ENCODE results near the gene CTDP1.
"Not testable (repeated sequence)": the region's sequence is repeated elsewhere in the genome, so short reads cannot be mapped to it uniquely, and the experiment has no call there.

The CTDP1 gene

DNA sequence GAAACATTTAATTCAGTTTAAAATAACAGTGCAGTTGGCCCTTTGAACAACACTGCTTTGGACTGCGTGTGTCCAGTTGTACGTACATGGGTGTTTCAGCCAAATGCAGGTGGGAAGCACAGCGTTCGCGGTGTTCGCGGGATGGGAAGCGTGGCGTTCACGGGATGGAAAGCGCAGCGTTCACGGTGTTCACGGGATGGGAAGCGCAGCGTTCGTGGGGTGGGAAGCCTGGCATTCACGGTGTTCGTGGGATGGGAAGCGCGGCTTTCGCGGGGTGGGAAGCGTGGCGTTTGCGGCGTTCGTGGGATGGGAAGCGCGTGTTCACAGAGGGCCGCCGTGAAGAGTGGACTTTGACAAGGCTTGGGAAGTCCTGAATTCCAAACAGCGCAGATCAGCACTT is 47.6 kb downstream of the CTDP1 start:
- no peak for DNase-seq

DNA sequence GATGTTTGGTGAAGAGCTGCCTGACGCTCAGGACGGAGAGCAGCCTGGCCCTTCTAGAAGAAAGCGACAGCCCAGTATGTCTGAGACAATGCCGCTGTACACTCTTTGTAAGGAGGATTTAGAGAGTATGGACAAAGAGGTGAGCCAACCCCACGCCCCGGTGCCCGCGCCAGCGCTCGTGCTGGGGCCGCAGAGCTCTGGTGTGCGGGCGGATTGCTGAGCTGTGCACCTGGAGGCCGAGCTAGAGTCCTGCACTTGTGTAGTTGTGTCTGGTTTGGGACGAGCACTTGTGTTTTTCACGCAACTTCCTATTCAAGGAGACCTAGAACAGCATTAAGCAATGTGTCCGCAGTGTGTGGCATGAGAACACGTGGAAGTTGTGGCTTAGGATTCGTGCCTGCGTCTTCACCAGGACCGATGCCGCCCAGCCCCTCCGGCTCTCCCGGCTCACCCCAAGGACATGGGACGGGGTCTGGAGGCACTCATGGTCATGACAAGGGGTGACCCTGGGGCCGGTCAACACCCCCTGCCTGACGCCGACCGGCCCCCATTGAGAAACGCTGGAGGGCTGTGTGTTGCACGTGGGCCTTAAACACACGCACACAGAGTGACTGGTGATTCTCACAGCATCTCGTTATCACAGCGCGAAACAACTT is 49.5 kb downstream of the CTDP1 start:
- no peak for DNase-seq

DNA sequence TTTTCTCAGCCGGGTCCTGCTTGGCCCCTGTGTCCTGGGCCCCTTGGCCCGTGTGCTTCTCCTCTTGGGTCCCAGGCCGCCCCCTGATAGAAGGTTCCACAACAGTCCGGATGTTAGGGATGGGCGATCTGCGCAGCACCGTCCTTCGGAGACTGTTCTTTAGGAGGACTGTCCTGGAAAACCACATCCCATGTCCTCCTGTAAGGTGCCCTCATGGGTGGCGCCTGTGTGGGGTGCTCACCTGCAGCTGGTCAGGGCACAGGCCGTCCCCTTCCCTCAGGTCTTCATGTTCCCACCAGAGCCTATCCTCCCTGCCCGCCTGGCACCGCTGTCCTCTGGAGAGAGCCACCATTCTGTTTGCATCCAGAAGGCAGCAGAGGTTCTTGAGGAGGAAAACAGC is 50.0 kb downstream of the CTDP1 start:
- no peak for DNase-seq

DNA sequence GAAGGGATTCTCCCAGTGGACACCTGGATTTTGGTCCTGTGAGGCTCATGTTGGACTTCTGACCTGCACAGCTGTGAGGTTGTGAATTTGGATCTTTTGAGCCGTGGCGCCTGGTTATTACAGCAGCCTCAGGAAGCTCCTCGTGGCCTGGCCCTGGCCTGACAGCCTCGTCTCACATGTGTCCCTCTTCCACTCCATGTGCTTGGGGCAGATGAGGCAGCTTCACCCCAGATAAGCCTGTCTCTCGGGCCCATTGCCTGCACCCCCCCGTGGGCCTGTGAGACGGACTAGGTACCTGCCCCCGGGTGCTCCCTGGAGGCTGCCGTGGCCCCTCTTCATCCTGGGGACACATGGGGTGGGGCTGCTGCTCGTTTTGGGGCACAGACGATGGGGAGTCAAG is 51.2 kb downstream of the CTDP1 start:
- no peak for DNase-seq

DNA sequence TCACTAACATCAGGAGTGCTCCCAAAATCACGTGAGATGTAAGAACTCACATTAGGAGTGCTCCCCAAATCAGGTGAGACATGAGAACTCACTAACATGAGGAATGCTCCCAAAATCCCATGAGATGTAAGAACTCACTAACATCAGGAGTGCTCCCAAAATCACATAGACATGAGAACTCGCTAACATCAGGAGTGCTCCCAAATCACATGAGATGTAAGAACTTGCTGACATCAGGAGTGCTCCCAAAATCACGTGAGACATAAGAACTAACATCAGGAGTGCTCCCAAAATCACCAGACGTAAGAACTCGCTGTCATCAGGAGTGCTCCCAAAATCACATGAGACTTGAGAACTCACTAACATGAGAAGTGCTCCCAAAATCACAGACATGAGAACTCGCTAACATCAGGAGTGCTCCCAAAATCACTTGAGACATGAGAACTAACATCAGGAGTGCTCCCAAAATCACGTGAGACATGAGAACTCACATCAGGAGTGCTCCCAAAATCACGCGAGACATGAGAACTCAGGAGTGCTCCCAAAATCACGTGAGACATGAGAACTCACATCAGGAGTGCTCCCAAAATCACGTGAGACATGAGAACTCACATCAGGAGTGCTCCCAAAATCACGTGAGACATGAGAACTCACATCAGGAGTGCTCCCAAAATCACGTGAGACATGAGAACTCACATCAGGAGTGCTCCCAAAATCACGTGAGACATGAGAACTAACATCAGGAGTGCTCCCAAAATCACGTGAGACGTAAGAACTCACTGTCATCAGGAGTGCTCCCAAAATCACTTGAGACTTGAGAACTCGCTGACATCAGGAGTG is 52.5 kb downstream of the CTDP1 start:
- DNase-seq = not testable (repeated sequence)

GRCh38 chr18:79732721-79733025 is 53.1 kb downstream of the CTDP1 start:
- no peak for DNase-seq

- DNase-seq = no peak
Measured at GRCh38 chr18:79733135-79733701, 53.6 kb downstream of the CTDP1 start.

DNA sequence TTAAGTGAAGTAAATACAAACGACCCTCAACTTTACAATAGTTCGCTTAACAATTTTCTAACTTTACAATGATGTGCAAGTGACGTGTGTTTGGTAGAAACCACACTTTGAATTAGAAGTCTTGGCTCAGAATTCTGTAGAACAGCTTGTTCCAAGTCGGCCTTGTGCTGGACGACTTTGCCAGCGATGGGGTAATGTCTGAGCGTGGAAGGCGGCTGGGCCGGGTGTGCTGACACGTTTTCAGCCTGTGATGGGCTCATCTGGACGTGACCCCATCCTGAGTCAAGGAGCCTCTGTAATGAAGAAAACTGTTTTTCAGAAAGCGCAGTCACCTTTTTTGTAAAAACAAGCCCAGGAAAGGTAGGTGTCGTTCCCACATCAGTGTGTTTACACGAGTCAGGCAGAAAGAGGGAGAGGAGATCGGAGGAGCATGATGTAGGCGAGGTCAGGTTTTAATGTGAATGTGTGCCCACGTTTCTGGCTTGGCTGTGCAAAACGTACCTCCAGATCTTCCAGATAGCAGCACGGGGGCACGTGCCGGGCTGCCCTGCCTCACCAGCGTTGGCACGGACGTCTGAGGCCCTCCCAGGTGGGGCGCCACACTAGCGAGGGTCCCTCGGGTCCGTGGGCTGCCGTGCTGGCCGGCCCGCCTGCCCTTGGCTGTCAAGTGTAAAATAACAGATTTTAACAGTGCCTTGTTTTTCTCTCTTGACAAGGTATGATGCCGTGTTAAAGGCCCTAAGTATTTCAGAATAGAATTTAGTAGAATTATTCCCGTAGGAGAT is 54.6 kb downstream of the CTDP1 start:
- no peak for DNase-seq

DNA sequence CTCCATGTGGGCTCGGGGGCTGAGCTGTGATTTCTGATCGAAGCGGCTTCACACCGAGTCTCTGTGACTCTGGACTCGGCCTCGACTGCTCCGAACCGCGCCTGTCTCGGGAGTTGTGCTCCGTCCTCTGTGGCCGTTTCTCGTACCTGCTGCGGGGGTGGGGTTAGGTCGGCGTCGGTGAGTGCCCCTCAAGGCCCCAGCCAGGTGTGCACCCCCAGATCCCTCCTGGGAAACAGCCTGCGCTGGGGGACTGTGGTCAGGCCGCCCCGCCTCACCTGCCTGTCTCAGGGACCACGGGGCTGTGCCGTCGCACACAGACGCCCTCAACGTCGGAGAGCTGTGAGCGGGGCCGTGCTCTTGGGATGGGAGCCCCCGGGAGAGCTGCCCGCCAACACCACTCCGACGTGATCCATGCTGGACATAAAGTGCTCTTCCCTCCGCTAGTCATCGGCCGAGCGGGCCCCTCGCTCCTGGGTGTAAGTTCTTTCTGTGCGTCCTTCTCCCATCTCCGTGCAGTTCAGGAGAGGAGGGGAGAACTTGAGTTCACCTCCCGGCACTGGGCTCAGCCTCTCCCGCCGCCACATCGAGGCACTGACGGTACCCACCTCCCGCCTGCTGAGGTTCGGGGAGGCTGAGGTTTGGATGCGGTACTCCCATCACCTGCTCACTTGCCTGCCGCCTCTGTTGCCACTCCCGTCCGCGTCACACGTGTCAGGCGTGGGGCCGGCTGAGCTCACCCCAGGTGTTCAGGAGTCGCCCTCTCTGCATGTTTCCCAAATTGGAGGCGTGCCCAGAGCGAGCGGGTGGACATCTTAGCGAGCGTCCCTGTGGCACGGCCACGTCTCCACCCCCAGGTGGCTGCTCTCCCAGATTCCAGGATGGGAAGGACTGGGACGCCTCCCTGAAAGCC is 55.7 kb downstream of the CTDP1 start:
- DNase-seq = no peak

DNA sequence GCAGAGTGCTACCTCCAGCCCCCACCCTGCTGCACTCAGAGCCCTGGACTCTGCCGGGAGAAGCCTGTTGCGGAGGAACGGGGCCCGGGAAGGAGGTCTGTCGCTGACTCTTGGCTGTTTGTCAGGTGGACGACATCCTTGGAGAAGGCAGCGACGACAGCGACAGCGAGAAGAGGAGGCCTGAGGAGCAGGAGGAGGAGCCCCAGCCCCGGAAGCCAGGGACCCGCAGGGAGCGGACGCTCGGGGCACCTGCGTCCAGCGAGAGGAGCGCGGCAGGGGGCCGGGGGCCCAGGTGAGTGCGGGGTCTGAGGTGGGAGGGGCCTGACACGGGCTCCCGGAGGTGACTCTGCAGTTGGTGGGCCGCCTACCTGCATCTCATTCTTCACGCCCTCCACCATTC is 56.6 kb downstream of the CTDP1 start:
- no peak for DNase-seq

GRCh38 chr18:79736846-79737245 is 57.2 kb downstream of the CTDP1 start:
- DNase-seq = no peak

GRCh38 chr18:79737426-79737825 is 57.8 kb downstream of the CTDP1 start:
- no peak for DNase-seq

DNA sequence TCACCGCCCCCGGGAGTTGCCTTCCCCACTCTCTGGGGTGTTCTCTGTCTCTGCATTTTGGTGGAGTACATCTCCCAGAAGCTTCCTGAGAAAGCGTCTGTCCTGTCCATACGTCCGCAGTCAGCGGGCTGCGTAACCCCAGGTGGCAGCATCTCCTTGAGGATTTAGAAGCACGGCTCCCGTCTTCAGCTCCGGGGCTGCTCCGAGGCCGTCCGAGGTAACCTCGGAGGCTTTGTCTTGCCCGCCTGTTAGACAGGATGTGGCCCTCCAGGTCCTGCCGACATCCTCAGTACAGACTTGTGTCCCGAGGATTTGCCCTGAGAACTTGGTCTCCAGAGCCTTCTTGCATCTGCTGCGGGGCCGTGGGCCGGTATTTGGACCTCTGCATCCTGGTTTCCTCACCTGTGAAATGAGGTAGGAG is 58.4 kb downstream of the CTDP1 start:
- DNase-seq = no peak

DNA sequence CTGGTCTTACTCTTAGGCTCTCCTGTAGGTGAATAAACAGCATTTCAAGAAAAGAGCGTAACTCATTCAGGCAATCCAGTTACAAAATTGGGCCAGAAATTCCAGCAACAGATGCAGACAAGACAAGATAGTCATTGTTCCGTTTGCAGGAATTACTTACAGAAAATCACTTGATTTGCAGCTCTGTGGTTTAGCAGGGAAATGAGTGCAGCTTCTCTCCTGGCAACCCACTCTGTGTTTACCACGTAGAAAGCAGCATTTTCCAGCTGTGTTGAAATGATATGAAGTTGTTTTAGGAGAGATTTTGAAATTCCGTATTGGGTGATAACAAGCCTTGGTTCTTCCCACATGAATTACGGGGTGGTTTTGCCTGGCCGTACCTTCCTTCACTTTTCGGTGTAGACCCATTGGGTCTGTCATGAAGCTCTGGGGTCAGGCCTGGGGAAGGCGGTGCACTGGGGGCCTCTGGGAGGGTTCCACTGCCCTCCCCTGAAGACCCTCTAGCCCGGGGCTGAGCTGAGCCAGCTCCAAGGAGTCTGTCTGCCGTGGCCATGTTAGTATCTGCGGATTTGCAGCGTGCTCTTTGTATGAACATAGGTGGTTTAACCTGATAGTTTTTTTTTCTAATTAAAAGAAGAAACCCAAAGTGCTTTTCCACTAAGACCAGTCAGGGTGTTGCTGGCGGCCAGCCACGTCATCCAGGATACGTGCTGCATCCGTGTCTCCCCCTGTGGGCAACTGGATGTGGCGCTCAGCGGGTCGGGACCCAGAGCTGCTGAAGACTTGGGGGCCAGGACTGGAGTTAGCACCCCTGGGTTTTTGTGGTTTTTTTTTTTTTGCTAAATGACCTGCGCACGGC is 59.2 kb downstream of the CTDP1 start:
- DNase-seq = no peak

DNA sequence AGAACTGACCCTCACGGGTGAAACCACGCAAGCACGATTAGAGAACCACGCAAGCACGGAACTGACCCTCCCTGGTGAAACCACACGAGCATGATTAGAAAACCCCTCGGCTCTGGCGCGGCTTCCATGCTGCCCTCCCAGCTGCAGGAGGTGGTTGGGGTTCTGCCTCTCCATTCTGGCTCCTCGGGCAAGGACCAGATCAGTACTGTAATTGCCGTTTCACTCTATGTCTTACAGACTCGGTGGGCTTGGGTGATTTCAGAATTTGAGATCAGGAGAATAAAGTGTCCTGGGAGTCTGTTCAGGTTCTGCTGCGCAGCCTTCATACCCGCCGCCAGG is 59.8 kb downstream of the CTDP1 start:
- no peak for DNase-seq

DNA sequence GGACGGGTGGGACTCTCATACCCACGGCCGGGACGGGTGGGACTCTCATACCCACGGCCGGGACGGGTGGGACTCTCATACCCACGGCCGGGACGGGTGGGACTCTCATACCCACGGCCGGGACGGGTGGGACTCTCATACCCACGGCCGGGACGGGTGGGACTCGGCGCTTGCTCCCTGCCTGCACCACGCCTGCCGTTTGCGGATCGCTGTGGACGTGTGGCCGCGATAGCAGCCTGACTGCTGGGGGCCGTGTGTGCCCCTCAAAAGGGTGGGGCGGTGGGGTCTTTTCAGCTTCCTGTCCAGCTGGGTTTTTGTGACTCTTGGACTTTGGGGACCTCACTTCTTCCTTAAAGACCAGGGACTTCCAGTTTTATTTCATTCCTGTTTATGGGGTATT is 60.4 kb downstream of the CTDP1 start:
- DNase-seq = not testable (repeated sequence)

DNA sequence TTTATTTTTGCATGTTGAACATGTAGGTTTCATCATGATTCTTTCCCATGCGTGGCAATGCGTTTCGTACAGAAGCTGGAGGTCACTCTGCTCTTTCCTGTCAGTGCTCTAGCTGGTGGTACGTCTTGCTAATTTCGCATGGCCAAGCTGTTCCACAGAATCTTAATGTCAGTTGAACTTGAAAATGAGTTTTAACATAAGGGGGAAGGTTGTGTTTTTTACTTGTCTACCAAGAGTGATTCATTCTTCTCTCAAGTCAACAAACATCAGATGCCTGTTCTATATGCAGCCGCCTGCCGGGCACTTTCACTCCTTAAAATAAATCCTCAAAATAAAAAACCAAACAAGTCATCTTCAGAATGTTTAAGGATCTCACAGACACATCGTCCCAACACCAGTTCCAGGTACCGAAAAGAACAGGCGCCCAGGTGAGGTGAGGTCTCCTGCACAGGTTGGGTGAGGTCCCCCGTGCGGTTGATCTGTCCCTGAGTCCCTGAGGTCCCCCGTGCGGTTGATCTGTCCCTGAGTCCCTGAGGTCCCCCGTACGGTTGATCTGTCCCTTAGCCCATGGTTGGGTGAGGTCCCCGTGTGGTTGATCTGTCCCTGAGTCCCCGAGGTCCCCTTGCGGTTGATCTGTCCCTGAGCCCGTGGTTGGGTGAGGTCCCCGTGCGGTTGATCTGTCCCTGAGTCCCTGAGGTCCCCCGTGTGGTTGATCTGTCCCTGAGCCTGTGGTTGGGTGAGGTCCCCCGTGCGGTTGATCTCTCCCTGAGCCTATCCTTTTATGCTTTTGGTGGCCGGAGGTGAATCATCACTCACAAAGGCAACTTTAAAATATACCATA is 61.1 kb downstream of the CTDP1 start:
- DNase-seq = no peak

DNA sequence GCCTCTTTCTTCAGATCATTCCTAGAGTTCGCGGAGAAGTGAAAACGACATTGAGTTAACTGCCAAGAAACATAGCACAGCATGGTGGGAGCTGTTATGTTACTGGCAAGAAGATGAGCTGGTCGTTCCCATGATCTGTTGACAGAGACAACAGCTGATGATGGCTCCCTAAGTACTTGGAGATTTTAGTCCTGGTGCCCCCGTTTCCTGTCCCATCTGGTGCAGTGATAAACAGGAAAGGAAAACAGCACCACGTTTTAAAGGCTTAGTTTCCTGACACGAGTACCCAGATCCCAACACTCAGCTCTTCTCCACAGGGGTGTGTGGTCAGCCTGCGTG is 61.7 kb downstream of the CTDP1 start:
- no peak for DNase-seq

DNA sequence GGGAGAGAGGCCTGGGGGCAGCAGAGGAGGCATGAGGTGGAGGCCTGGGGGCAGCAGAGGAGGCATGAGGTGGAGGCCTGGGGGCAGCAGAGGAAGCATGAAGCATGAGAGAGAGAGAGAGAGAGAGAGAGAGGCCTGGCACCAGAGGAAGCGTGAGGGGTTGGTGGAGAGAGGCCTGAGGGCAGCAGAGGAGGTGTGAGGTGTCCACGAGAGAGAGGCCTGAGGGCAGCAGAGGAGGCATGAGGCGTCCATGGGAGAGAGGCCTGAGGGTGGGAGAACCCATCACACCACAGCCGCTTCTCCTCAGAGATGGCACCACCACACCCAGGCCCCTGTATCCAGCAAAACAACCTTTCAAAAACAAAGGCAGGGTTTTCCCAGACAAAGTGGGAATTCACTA is 62.5 kb downstream of the CTDP1 start:
- no peak for DNase-seq

DNA sequence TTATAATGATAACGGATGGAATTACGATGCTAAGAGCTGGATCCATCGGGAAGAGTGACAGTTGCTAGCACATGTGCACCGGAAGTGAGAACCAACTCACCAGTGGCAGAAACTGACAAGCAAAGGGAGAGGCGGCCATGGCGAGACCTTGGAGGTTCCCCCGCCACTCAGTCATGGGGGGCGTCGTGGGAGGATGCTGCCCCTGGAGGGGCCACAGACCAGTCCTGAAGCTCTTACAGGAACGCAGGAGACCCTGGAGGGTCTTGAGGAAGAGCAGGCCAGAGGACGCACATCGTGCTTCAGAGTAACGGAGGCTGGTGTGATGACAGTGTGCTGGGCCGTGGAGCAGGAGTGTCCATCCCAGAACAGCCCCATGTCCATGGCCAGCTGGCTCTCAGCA is 65.0 kb downstream of the CTDP1 start:
- DNase-seq = no peak

- DNase-seq = no peak
Measured at GRCh38 chr18:79746730-79747129, 67.1 kb downstream of the CTDP1 start.
